Thyroid gland (tissue), 4 donors: ENCODE data around the gene CCDC97.

Experiments used
- POLR2A ChIP-seq, 2 donors: fragments of 450-650 bp; IDR thresholded peaks; one replicate each; pipeline ENCODE4 v1.6.1; 2017; ENCODE audit warnings: antibody characterized with exemption in 2 of 2, mild to moderate bottlenecking in 2 of 2, moderate library complexity in 1 of 2
- TF ChIP-seq, protein P1 (sequence below), 6 experiments: fragments of 200-600 bp in 3 of 6; fragments of 450-650 bp in 3 of 6; sonication (generic) in 3 of 6; IDR thresholded peaks; one replicate each; pipeline ENCODE4 v1.5.1; 2016 to 2019; ENCODE audit warnings: antibody characterized with exemption in 6 of 6, mild to moderate bottlenecking in 2 of 6, inconsistent platforms in 1 of 6, moderate library complexity in 1 of 6

GRCh38 chr19:41295499-41295898 lies 14.5 kb upstream of the CCDC97 start:
- TF ChIP-seq, protein P1, sequence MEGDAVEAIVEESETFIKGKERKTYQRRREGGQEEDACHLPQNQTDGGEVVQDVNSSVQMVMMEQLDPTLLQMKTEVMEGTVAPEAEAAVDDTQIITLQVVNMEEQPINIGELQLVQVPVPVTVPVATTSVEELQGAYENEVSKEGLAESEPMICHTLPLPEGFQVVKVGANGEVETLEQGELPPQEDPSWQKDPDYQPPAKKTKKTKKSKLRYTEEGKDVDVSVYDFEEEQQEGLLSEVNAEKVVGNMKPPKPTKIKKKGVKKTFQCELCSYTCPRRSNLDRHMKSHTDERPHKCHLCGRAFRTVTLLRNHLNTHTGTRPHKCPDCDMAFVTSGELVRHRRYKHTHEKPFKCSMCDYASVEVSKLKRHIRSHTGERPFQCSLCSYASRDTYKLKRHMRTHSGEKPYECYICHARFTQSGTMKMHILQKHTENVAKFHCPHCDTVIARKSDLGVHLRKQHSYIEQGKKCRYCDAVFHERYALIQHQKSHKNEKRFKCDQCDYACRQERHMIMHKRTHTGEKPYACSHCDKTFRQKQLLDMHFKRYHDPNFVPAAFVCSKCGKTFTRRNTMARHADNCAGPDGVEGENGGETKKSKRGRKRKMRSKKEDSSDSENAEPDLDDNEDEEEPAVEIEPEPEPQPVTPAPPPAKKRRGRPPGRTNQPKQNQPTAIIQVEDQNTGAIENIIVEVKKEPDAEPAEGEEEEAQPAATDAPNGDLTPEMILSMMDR (IDR thresholded peaks at IDR 0.05), result no peak
- no peak for TF ChIP-seq POLR2A (IDR thresholded peaks at IDR 0.05)
